HEK293 (cell line): Measurements from ENCODE around the gene COA3.

ENCODE experiments used
- CTCF ChIA-PET: fragments of 350-600 bp; formaldehyde crosslinking; extraction: SDS; loops from one replicate; lab custom pipeline; 2021; ENCODE audit warnings: antibody characterized with exemption; lab: Yijun Ruan, JAX
- POLR2A ChIA-PET: fragments of 300-600 bp; formaldehyde crosslinking; extraction: SDS; loops from one replicate; lab custom pipeline; 2020; ENCODE audit warnings: antibody characterized with exemption, inconsistent platforms; lab: Yijun Ruan, JAX
- H3K27ac ChIP-seq: fragments of 200-500 bp; sonication (Bioruptor generic); 2 replicates; pipeline ENCODE4 v1.5.1; 2014; ENCODE audit warnings: low read depth, low read length, control low read depth, inconsistent platforms; ENCODE audit errors: extremely low read depth
- H3K36me3 ChIP-seq, 2 experiments: fragments of 200-500 bp in 1 of 2; sonication (Bioruptor generic) in 1 of 2; 1 replicate in 1 of 2; 2 replicates in 1 of 2; pipeline ENCODE4 v1.5.1; 2014 to 2017; ENCODE audit warnings: inconsistent platforms in 2 of 2, low read length in 2 of 2; ENCODE audit not compliant: control insufficient read depth in 2 of 2, insufficient read depth in 1 of 2
- H3K4me1 ChIP-seq: fragments of 200-500 bp; sonication (Bioruptor generic); 2 replicates; pipeline ENCODE4 v1.5.1; 2014; ENCODE audit warnings: mild to moderate bottlenecking, low read length, inconsistent platforms; ENCODE audit not compliant: control insufficient read depth, insufficient read depth
- H3K4me3 ChIP-seq: 2 replicates; pipeline ENCODE4 v1.5.1; 2011; ENCODE audit warnings: low read depth, mild to moderate bottlenecking, control low read depth, low read length, moderate library complexity
- H3K9me3 ChIP-seq: fragments of 200-500 bp; sonication (Bioruptor generic); 2 replicates; pipeline ENCODE4 v1.5.1; 2014; ENCODE audit warnings: low read depth, low read length, inconsistent platforms; ENCODE audit not compliant: control insufficient read depth, insufficient read depth
- ZFP37 ChIP-seq: fragments of 450-650 bp; formaldehyde crosslinking; IDR thresholded peaks from 2 replicates; pipeline ENCODE4 v1.5.1; 2016; ENCODE audit warnings: missing biosample characterization, missing genetic modification characterization
- ZIC2 ChIP-seq: fragments of 450-650 bp; formaldehyde crosslinking; IDR thresholded peaks from 2 replicates; pipeline ENCODE4 v1.5.1; 2016; ENCODE audit warnings: missing biosample characterization, missing genetic modification characterization
- ZNF10 ChIP-seq: fragments of 450-650 bp; formaldehyde crosslinking; IDR thresholded peaks from 2 replicates; pipeline ENCODE4 v1.5.1; 2017; ENCODE audit warnings: missing biosample characterization, missing genetic modification characterization
- ZNF121 ChIP-seq: fragments of 450-650 bp; formaldehyde crosslinking; IDR thresholded peaks from 2 replicates; pipeline ENCODE4 v1.5.1; 2016; ENCODE audit warnings: missing biosample characterization, missing genetic modification characterization
- ZNF266 ChIP-seq: fragments of 450-650 bp; formaldehyde crosslinking; IDR thresholded peaks from 2 replicates; pipeline ENCODE4 v1.5.1; 2016; ENCODE audit warnings: missing biosample characterization, missing genetic modification characterization, low read depth
- ZNF654 ChIP-seq: fragments of 450-650 bp; formaldehyde crosslinking; IDR thresholded peaks from 2 replicates; pipeline ENCODE4 v1.5.1; 2016; ENCODE audit warnings: low read depth, missing biosample characterization, missing genetic modification characterization
- ZNF658 ChIP-seq: fragments of 450-650 bp; formaldehyde crosslinking; IDR thresholded peaks from 2 replicates; pipeline ENCODE4; 2016; ENCODE audit warnings: missing biosample characterization, missing genetic modification characterization
- ZNF837 ChIP-seq: fragments of 450-650 bp; formaldehyde crosslinking; IDR thresholded peaks from 2 replicates; pipeline ENCODE4 v1.5.1; 2016; ENCODE audit warnings: missing biosample characterization, missing genetic modification characterization
- TF ChIP-seq, protein P1 (sequence below): fragments of 450-650 bp; formaldehyde crosslinking; IDR thresholded peaks from 2 replicates; pipeline ENCODE4 v1.5.1; 2016; ENCODE audit warnings: missing biosample characterization, missing genetic modification characterization
- TF ChIP-seq, protein P2 (sequence below): fragments of 450-650 bp; formaldehyde crosslinking; IDR thresholded peaks from 2 replicates; pipeline ENCODE4 v1.5.1; 2017; ENCODE audit warnings: missing biosample characterization, missing genetic modification characterization
- TF ChIP-seq, protein P3 (sequence below): fragments of 450-650 bp; formaldehyde crosslinking; IDR thresholded peaks from 2 replicates; pipeline ENCODE4 v1.5.1; 2016; ENCODE audit warnings: missing biosample characterization, missing genetic modification characterization, borderline replicate concordance
- TF ChIP-seq, protein P4 (sequence below): fragments of 450-650 bp; formaldehyde crosslinking; IDR thresholded peaks from 2 replicates; pipeline ENCODE4 v1.5.1; 2016; ENCODE audit warnings: missing biosample characterization, missing genetic modification characterization
- TF ChIP-seq, protein P5 (sequence below): fragments of 450-650 bp; formaldehyde crosslinking; IDR thresholded peaks from 2 replicates; pipeline ENCODE4 v1.5.1; 2016; ENCODE audit warnings: missing biosample characterization, missing genetic modification characterization
- TF ChIP-seq, protein P6 (sequence below): fragments of 450-650 bp; formaldehyde crosslinking; IDR thresholded peaks from 2 replicates; pipeline ENCODE4 v1.5.1; 2016; ENCODE audit warnings: missing biosample characterization, missing genetic modification characterization
- TF ChIP-seq, protein P7 (sequence below): fragments of 450-650 bp; formaldehyde crosslinking; IDR thresholded peaks from 2 replicates; pipeline ENCODE4 v1.5.1; 2016; ENCODE audit warnings: missing biosample characterization, missing genetic modification characterization, borderline replicate concordance

Gene COA3

DNA sequence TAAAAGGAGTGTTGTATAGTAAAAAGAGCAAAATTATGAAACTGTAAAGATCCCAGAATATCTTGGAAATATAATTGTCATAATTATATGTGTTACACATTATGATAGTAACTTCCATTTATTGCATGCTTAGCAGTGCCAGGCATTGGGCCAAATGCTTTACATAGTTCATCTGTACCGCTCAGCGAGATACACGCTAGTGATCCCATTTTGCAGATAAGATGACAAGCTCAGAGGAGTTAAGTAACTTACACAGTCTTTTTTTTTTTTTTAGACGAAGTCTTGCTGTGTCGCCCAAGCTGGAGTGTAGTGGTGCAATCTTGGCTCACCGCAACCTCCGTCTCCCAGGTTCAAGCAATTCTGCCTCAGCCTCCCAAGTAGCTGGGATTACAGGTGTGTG is 46.9 kb downstream of the COA3 start:
- ChIA-PET POLR2A (interaction anchor here (1.0 to 1.3 kb wide), 3 partner anchors 47 to 142 kb away, joined by 3 read pairs; partner anchors contain the start of genes BECN1, CNTD1, COA3 and RETREG3), CTCF (interaction anchor here (1.2 to 5.1 kb wide), 4 partner anchors 9 to 26 kb away, joined by 3 to 46 read pairs (median 5); partner anchors contain the start of genes RAMP2 and VPS25)
- TF ChIP-seq ZNF266 (no peak), ZNF658 (tag by site-specific recombination) (no peak), ZNF121 (tag by site-specific recombination) (no peak), ZNF654 (tag by site-specific recombination) (no peak), ZIC2 (tag by site-specific recombination) (no peak), ZNF837 (no peak)
- TF ChIP-seq, protein P1, sequence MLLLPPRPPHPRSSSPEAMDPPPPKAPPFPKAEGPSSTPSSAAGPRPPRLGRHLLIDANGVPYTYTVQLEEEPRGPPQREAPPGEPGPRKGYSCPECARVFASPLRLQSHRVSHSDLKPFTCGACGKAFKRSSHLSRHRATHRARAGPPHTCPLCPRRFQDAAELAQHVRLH (tag by site-specific recombination), result no peak
- TF ChIP-seq, protein P2, sequence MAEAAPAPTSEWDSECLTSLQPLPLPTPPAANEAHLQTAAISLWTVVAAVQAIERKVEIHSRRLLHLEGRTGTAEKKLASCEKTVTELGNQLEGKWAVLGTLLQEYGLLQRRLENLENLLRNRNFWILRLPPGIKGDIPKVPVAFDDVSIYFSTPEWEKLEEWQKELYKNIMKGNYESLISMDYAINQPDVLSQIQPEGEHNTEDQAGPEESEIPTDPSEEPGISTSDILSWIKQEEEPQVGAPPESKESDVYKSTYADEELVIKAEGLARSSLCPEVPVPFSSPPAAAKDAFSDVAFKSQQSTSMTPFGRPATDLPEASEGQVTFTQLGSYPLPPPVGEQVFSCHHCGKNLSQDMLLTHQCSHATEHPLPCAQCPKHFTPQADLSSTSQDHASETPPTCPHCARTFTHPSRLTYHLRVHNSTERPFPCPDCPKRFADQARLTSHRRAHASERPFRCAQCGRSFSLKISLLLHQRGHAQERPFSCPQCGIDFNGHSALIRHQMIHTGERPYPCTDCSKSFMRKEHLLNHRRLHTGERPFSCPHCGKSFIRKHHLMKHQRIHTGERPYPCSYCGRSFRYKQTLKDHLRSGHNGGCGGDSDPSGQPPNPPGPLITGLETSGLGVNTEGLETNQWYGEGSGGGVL (tag by site-specific recombination), result no peak
- 0 out of 2 replicates have a peak, but pooled peaks cover 2% of the 10 kb centered on the region for H3K4me1 ChIP-seq
- H3K9me3 ChIP-seq, result no peaks in the 10 kb centered on the region
- no peak overlapping the region for H3K4me3 ChIP-seq
- H3K27ac ChIP-seq, result no peak overlapping the region
- H3K36me3 ChIP-seq, result no peaks in the 10 kb centered on the region

DNA sequence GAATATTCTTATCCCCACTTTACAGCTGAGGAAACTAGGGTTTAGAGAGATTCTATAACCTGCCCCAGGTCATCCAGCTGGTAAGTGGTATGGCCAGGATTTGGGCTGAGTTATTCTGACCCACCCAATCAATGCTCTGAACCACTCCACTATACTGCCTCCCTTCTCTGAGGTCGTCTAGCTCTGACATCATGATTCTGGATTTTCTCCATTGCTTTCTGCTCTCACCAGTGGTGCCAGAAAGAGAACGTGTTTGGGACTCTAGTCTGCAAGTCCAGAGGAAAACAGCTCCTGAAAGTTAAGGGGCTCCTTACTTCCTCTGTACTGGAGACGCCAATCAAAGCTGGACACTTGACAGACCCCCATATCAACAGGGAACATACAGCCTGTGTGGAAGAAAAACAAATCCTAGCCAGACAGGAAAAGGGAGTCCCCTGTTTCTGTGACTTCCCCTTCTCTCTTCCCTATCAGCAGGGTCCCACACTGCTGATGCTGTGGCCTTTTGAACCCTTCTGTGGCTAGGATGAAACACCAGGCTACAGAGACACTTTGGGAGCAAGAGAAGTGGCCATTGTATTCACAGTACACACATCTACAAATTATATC is 47.7 kb downstream of the COA3 start:
- H3K27ac ChIP-seq, result no peak overlapping the region
- H3K4me3 ChIP-seq, result no peak overlapping the region
- ChIA-PET CTCF (interaction anchor here (0.6 to 5.1 kb wide), 5 partner anchors 10 to 69 kb away, joined by 3 to 46 read pairs (median 4); partner anchors contain the start of genes RAMP2 and VPS25), POLR2A (interaction anchor here (0.5 to 1.4 kb wide), 3 partner anchors 30 to 365 kb away, joined by 3 to 5 read pairs (median 3); partner anchors contain the start of genes CNTD1, COA3 and WNK4)
- no peaks in the 10 kb centered on the region for H3K36me3 ChIP-seq
- no peaks in the 10 kb centered on the region for H3K9me3 ChIP-seq
- H3K4me1 ChIP-seq, result 0 out of 2 replicates have a peak, but pooled peaks cover 2% of the 10 kb centered on the region
- TF ChIP-seq, protein P3, sequence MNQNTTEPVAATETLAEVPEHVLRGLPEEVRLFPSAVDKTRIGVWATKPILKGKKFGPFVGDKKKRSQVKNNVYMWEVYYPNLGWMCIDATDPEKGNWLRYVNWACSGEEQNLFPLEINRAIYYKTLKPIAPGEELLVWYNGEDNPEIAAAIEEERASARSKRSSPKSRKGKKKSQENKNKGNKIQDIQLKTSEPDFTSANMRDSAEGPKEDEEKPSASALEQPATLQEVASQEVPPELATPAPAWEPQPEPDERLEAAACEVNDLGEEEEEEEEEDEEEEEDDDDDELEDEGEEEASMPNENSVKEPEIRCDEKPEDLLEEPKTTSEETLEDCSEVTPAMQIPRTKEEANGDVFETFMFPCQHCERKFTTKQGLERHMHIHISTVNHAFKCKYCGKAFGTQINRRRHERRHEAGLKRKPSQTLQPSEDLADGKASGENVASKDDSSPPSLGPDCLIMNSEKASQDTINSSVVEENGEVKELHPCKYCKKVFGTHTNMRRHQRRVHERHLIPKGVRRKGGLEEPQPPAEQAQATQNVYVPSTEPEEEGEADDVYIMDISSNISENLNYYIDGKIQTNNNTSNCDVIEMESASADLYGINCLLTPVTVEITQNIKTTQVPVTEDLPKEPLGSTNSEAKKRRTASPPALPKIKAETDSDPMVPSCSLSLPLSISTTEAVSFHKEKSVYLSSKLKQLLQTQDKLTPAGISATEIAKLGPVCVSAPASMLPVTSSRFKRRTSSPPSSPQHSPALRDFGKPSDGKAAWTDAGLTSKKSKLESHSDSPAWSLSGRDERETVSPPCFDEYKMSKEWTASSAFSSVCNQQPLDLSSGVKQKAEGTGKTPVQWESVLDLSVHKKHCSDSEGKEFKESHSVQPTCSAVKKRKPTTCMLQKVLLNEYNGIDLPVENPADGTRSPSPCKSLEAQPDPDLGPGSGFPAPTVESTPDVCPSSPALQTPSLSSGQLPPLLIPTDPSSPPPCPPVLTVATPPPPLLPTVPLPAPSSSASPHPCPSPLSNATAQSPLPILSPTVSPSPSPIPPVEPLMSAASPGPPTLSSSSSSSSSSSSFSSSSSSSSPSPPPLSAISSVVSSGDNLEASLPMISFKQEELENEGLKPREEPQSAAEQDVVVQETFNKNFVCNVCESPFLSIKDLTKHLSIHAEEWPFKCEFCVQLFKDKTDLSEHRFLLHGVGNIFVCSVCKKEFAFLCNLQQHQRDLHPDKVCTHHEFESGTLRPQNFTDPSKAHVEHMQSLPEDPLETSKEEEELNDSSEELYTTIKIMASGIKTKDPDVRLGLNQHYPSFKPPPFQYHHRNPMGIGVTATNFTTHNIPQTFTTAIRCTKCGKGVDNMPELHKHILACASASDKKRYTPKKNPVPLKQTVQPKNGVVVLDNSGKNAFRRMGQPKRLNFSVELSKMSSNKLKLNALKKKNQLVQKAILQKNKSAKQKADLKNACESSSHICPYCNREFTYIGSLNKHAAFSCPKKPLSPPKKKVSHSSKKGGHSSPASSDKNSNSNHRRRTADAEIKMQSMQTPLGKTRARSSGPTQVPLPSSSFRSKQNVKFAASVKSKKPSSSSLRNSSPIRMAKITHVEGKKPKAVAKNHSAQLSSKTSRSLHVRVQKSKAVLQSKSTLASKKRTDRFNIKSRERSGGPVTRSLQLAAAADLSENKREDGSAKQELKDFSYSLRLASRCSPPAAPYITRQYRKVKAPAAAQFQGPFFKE (tag by site-specific recombination), result no peak
- no peak for TF ChIP-seq ZFP37 (tag by site-specific recombination)
- TF ChIP-seq, protein P4, sequence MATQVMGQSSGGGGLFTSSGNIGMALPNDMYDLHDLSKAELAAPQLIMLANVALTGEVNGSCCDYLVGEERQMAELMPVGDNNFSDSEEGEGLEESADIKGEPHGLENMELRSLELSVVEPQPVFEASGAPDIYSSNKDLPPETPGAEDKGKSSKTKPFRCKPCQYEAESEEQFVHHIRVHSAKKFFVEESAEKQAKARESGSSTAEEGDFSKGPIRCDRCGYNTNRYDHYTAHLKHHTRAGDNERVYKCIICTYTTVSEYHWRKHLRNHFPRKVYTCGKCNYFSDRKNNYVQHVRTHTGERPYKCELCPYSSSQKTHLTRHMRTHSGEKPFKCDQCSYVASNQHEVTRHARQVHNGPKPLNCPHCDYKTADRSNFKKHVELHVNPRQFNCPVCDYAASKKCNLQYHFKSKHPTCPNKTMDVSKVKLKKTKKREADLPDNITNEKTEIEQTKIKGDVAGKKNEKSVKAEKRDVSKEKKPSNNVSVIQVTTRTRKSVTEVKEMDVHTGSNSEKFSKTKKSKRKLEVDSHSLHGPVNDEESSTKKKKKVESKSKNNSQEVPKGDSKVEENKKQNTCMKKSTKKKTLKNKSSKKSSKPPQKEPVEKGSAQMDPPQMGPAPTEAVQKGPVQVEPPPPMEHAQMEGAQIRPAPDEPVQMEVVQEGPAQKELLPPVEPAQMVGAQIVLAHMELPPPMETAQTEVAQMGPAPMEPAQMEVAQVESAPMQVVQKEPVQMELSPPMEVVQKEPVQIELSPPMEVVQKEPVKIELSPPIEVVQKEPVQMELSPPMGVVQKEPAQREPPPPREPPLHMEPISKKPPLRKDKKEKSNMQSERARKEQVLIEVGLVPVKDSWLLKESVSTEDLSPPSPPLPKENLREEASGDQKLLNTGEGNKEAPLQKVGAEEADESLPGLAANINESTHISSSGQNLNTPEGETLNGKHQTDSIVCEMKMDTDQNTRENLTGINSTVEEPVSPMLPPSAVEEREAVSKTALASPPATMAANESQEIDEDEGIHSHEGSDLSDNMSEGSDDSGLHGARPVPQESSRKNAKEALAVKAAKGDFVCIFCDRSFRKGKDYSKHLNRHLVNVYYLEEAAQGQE (tag by site-specific recombination), result no peak
- TF ChIP-seq, protein P5, sequence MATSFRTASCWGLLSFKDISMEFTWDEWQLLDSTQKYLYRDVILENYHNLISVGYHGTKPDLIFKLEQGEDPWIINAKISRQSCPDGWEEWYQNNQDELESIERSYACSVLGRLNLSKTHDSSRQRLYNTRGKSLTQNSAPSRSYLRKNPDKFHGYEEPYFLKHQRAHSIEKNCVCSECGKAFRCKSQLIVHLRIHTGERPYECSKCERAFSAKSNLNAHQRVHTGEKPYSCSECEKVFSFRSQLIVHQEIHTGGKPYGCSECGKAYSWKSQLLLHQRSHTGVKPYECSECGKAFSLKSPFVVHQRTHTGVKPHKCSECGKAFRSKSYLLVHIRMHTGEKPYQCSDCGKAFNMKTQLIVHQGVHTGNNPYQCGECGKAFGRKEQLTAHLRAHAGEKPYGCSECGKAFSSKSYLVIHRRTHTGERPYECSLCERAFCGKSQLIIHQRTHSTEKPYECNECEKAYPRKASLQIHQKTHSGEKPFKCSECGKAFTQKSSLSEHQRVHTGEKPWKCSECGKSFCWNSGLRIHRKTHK (tag by site-specific recombination), result no peak
- TF ChIP-seq, protein P6, sequence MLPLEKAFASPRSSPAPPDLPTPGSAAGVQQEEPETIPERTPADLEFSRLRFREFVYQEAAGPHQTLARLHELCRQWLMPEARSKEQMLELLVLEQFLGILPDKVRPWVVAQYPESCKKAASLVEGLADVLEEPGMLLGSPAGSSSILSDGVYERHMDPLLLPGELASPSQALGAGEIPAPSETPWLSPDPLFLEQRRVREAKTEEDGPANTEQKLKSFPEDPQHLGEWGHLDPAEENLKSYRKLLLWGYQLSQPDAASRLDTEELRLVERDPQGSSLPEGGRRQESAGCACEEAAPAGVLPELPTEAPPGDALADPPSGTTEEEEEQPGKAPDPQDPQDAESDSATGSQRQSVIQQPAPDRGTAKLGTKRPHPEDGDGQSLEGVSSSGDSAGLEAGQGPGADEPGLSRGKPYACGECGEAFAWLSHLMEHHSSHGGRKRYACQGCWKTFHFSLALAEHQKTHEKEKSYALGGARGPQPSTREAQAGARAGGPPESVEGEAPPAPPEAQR (tag by site-specific recombination), result no peak
- TF ChIP-seq ZNF10, result no peak
- TF ChIP-seq, protein P7, sequence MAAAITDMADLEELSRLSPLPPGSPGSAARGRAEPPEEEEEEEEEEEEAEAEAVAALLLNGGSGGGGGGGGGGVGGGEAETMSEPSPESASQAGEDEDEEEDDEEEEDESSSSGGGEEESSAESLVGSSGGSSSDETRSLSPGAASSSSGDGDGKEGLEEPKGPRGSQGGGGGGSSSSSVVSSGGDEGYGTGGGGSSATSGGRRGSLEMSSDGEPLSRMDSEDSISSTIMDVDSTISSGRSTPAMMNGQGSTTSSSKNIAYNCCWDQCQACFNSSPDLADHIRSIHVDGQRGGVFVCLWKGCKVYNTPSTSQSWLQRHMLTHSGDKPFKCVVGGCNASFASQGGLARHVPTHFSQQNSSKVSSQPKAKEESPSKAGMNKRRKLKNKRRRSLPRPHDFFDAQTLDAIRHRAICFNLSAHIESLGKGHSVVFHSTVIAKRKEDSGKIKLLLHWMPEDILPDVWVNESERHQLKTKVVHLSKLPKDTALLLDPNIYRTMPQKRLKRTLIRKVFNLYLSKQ (tag by site-specific recombination), result no peak
